ENCODE measurements around the gene AQP9.

The AQP9 gene

GRCh38 chr15:58136731-58137130, 1.4 kb upstream of the AQP9 start:
- TF ChIP-seq CTCF (IDR thresholded peaks at IDR 0.05; ENCODE audit: low read depth, low read length) = no peak
- peak in 1 of 2 donors; percentile 50 for DNase-seq (ENCODE audit: low read depth in 2 of 2)
- no peak overlapping the region for H3K4me3 ChIP-seq (replicated peaks in 1 of 2; ENCODE audit: low read depth in 2 of 2, low read length in 2 of 2)

- no peak for DNase-seq (ENCODE audit: low read depth in 2 of 2)
- TF ChIP-seq CTCF (IDR thresholded peaks at IDR 0.05; ENCODE audit: low read depth, low read length) = no peak
- H3K4me3 ChIP-seq (replicated peaks in 1 of 2; ENCODE audit: low read depth in 2 of 2, low read length in 2 of 2) = no peak overlapping the region
Measured at GRCh38 chr15:58137686-58138085, 495 bp upstream of the AQP9 start.

- TF ChIP-seq CTCF (IDR thresholded peaks at IDR 0.05; ENCODE audit: low read depth, low read length) = no peak
- H3K4me3 ChIP-seq (replicated peaks in 1 of 2; ENCODE audit: low read depth in 2 of 2, low read length in 2 of 2) = no peak overlapping the region
- DNase-seq (ENCODE audit: low read depth in 2 of 2) = peak; percentile 23 to 38
Measured at GRCh38 chr15:58139276-58139988, 1.3 kb downstream of the AQP9 start.

GRCh38 chr15:58139989-58140522, 1.9 kb downstream of the AQP9 start:
- TF ChIP-seq CTCF (IDR thresholded peaks at IDR 0.05; ENCODE audit: low read depth, low read length) = no peak

GRCh38 chr15:58141894-58142293, 3.7 kb downstream of the AQP9 start:
- no peak overlapping the region for H3K4me3 ChIP-seq (replicated peaks in 1 of 2; ENCODE audit: low read depth in 2 of 2, low read length in 2 of 2)
- TF ChIP-seq CTCF (IDR thresholded peaks at IDR 0.05; ENCODE audit: low read depth, low read length) = no peak
- DNase-seq (ENCODE audit: low read depth in 2 of 2) = no peak

More at GRCh38 chr15:58139989-58140522, 1.9 kb downstream of the AQP9 start:
- H3K4me3 ChIP-seq (replicated peaks in 1 of 2; ENCODE audit: low read depth in 2 of 2, low read length in 2 of 2) = no peak overlapping the region
- DNase-seq (ENCODE audit: low read depth in 2 of 2) = peak in 1 of 2 donors; percentile 30

GRCh38 chr15:58142827-58143461, 4.8 kb downstream of the AQP9 start:
- DNase-seq (ENCODE audit: low read depth in 2 of 2) = no peak
- no peak overlapping the region for H3K4me3 ChIP-seq (replicated peaks in 1 of 2; ENCODE audit: low read depth in 2 of 2, low read length in 2 of 2)
- TF ChIP-seq CTCF (IDR thresholded peaks at IDR 0.05; ENCODE audit: low read depth, low read length) = no peak
